B cell (primary cell): ENCODE measurements around the gene AZIN2. TPM values are rescaled to one million over a fixed set of nuclear protein-coding genes. Genes with fewer than 3 reads are reported as not detected.

Source experiments
- ATAC-seq: fragments of 200-7000 bp; cut with Tn5 transposase; one replicate; pipeline ENCODE4 v1.10.0; 2021; ENCODE audit warnings: low read depth, mild to moderate bottlenecking, moderate number of reproducible peaks, moderate library complexity
- CTCF ChIA-PET: fragments of 350-600 bp; sonication (Branson Sonifier 250); formaldehyde crosslinking; loops from one replicate; lab custom pipeline; 2021; ENCODE audit warnings: antibody characterized with exemption, inconsistent platforms; lab: Charles Lee
- POLR2A ChIA-PET: fragments of 350-600 bp; sonication (Branson Sonifier 250); formaldehyde crosslinking; loops from one replicate; lab custom pipeline; 2021; ENCODE audit warnings: antibody characterized with exemption; lab: Charles Lee
- DNase-seq: peaks from one replicate; pipeline ENCODE4 v3.0.0; 2013
- H2AFZ ChIP-seq: 2 replicates; pipeline ENCODE4 v1.6.1; 2012; ENCODE audit warnings: mild to moderate bottlenecking, low read depth, low read length; ENCODE audit not compliant: insufficient read depth, poor library complexity, severe bottlenecking
- H3K27ac ChIP-seq, 2 donors: 1 replicate in 1 of 2; 2 replicates in 1 of 2; pipeline ENCODE4 v1.5.1; 2012 to 2013; ENCODE audit warnings: low read length in 2 of 2, mild to moderate bottlenecking in 2 of 2, moderate library complexity in 1 of 2
- H3K27me3 ChIP-seq, 4 experiments: fragments of 200-600 bp in 1 of 4; sonication (generic) in 1 of 4; replicated peaks in 1 of 4; 1 replicate in 2 of 4; 2 replicates in 2 of 4; pipeline versions ENCODE4 v1.6.1 to v1.7.0; 2013 to 2016; ENCODE audit warnings: low read length in 3 of 4, mild to moderate bottlenecking in 2 of 4, mixed read lengths in 1 of 4, moderate library complexity in 1 of 4; ENCODE audit not compliant: insufficient read depth in 4 of 4, control insufficient read depth in 3 of 4; ENCODE audit errors: control extremely low read depth in 1 of 4
- H3K36me3 ChIP-seq, 2 experiments: replicated peaks in 1 of 2; 1 replicate in 1 of 2; 2 replicates in 1 of 2; pipeline versions ENCODE4 v1.6.1 to v1.7.1; 2013; ENCODE audit warnings: low read length in 1 of 2; ENCODE audit not compliant: insufficient read depth in 2 of 2, control insufficient read depth in 1 of 2; ENCODE audit errors: control extremely low read depth in 1 of 2, extremely low read depth in 1 of 2
- H3K4me1 ChIP-seq, 2 donors: fragments of 200-600 bp in 1 of 2; sonication (generic) in 1 of 2; 1 replicate in 1 of 2; 2 replicates in 1 of 2; pipeline versions ENCODE4 v1.5.1 to v1.6.1; 2013 to 2017; ENCODE audit warnings: low read length in 2 of 2; ENCODE audit not compliant: control insufficient read depth in 2 of 2, insufficient read depth in 2 of 2
- H3K4me2 ChIP-seq: replicated peaks from 2 replicates; pipeline ENCODE3; 2012; ENCODE audit warnings: mild to moderate bottlenecking, low read depth, low read length; ENCODE audit not compliant: poor library complexity, severe bottlenecking
- H3K4me3 ChIP-seq, 5 experiments: fragments of 200-600 bp in 1 of 5; sonication (generic) in 1 of 5; 1 replicate in 3 of 5; 2 replicates in 2 of 5; pipeline versions ENCODE4 v1.5.1 to v1.7.0; 2011 to 2016; ENCODE audit warnings: low read length in 4 of 5, mild to moderate bottlenecking in 4 of 5, low read depth in 2 of 5, control low read depth in 1 of 5, moderate library complexity in 1 of 5; ENCODE audit not compliant: insufficient read depth in 1 of 5; ENCODE audit errors: control extremely low read depth in 1 of 5, extremely low read depth in 1 of 5
- H3K79me2 ChIP-seq: fragments of 200-600 bp; sonication (generic); one replicate; pipeline ENCODE4 v1.6.0; 2016; ENCODE audit warnings: low read length; ENCODE audit not compliant: control insufficient read depth, insufficient read depth
- H3K9ac ChIP-seq: fragments of 200-600 bp; sonication (generic); 2 replicates; pipeline ENCODE4 v1.6.1; 2017; ENCODE audit warnings: mild to moderate bottlenecking, low read length, moderate library complexity
- H3K9me3 ChIP-seq, 3 donors: one replicate each; pipeline versions ENCODE4 v1.6.1 to v1.7.1; 2013; ENCODE audit warnings: low read length in 2 of 3; ENCODE audit not compliant: control insufficient read depth in 2 of 3, insufficient read depth in 1 of 3; ENCODE audit errors: control extremely low read depth in 1 of 3
- H4K20me1 ChIP-seq: 2 replicates; pipeline ENCODE4 v1.6.0; 2012; ENCODE audit warnings: mild to moderate bottlenecking, low read length; ENCODE audit not compliant: insufficient read depth, control insufficient read depth, poor library complexity, severe bottlenecking
- H3K27ac Mint-ChIP-seq: one replicate; pipeline ENCODE4 v1.8.0; 2021; ENCODE audit warnings: mixed read lengths
- H3K27me3 Mint-ChIP-seq: one replicate; pipeline ENCODE4 v1.8.0; 2021; ENCODE audit warnings: mixed read lengths
- H3K4me1 Mint-ChIP-seq: one replicate; pipeline ENCODE4 v1.8.0; 2021; ENCODE audit warnings: mixed read lengths
- H3K4me3 Mint-ChIP-seq: one replicate; pipeline ENCODE4 v1.8.0; 2021; ENCODE audit warnings: mixed read lengths
- H3K9me3 Mint-ChIP-seq: one replicate; pipeline ENCODE4 v1.8.0; 2022; ENCODE audit warnings: mixed read lengths; ENCODE audit not compliant: insufficient read depth
- EZH2 ChIP-seq: IDR thresholded peaks from 2 replicates; pipeline ENCODE4 v1.6.1; 2012; ENCODE audit warnings: borderline replicate concordance, low read depth, mild to moderate bottlenecking, moderate library complexity, low read length; ENCODE audit not compliant: insufficient read depth, poor library complexity, severe bottlenecking
- WGBS: methylation state at CpG from one replicate; pipeline ENCODE4 v1.1.5; 2013; ENCODE audit warnings: missing lambda C conversion rate; ENCODE audit not compliant: insufficient coverage; 5-methylcytosine and 5-hydroxymethylcytosine counted together
- intact Hi-C: fragments of 100-400 bp; cut with micrococcal nuclease; formaldehyde crosslinking; loops from one replicate; pipeline ENCODE4 v1.10.0; 2022
- polyA plus RNA-seq: library from polyadenylated mRNA; depleted of rRNA; stranded (reverse); fragments of >200 nt; gene quantifications from 2 replicates; pipeline ENCODE4 v1.2.3, GENCODE V29; 2012
- total RNA-seq, 2 donors: library from RNA; stranded (reverse); fragments of 120-200 nt in 1 of 2; gene quantifications; 1 replicate in 1 of 2; 2 replicates in 1 of 2; pipeline versions ENCODE4 v1.2.3 to v1.2.4, GENCODE V29; 2013 to 2022
- TF ChIP-seq, protein P1 (sequence below): fragments of 200-600 bp; IDR thresholded peaks from one replicate; pipeline ENCODE4 v1.8.0; 2022; ENCODE audit warnings: antibody characterized with exemption, mild to moderate bottlenecking

The AZIN2 gene
- total and polyA plus RNA-seq, 2 donors (not counting 1 experiment from before 2014, with no cell fraction given): 0.33 to 5.9 TPM

DNA sequence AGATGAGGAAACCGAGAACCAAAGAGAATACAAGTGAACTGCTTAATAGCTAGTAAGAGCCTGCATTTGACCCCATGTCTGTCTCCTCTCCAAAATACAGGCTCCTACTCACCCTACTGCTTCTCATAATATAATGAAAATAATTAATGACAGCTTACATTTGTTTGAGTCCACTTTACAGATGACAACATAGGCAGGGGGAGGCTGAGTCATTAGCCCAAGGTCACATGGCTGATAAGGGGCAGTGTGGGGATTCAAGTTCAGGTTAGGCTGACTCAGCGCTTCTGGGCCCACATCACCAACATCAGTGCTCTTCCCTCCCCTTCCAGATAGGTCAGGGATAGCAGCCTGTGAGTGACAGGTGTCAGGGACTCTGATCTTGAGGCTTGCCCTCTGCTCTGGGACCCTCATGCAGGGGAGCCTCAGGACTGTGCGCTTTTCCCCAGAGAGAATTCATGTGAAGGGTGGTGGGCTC lies 16.2 kb downstream of the AZIN2 start:
- no peak overlapping the region for H3K27ac ChIP-seq
- ChIA-PET POLR2A (no interaction called here), CTCF (interaction anchor here (0.6 to 3.3 kb wide), 4 partner anchors 13 to 184 kb away, joined by 5 to 30 read pairs (median 6); no protein-coding TSS in a partner anchor)
- H3K9ac ChIP-seq: no peak overlapping the region
- no peaks in the 10 kb centered on the region for H3K79me2 ChIP-seq
- peaks cover 4 to 10% of the 10 kb centered on the region in 2 donors for H3K4me1 ChIP-seq
- TF ChIP-seq, protein P1, sequence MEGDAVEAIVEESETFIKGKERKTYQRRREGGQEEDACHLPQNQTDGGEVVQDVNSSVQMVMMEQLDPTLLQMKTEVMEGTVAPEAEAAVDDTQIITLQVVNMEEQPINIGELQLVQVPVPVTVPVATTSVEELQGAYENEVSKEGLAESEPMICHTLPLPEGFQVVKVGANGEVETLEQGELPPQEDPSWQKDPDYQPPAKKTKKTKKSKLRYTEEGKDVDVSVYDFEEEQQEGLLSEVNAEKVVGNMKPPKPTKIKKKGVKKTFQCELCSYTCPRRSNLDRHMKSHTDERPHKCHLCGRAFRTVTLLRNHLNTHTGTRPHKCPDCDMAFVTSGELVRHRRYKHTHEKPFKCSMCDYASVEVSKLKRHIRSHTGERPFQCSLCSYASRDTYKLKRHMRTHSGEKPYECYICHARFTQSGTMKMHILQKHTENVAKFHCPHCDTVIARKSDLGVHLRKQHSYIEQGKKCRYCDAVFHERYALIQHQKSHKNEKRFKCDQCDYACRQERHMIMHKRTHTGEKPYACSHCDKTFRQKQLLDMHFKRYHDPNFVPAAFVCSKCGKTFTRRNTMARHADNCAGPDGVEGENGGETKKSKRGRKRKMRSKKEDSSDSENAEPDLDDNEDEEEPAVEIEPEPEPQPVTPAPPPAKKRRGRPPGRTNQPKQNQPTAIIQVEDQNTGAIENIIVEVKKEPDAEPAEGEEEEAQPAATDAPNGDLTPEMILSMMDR: no peak
- TF ChIP-seq EZH2: no peak
- no peak overlapping the region for H3K4me3 Mint-ChIP-seq
- no peak overlapping the region for H3K27ac Mint-ChIP-seq
- no peak overlapping the region for H3K4me2 ChIP-seq
- no peaks in the 10 kb centered on the region for H3K27me3 Mint-ChIP-seq
- no peaks in the 10 kb centered on the region for H3K9me3 Mint-ChIP-seq
- H2AFZ ChIP-seq: no peak overlapping the region
- intact Hi-C loops: no loop called here
- no peaks in the 10 kb centered on the region for H3K9me3 ChIP-seq
- 100% methylated on average over 1 of the region's 3 CpGs for WGBS
- DNase-seq (no peak), ATAC-seq (no peak)
- H3K36me3 ChIP-seq: no peaks in the 10 kb centered on the region
- H3K4me1 Mint-ChIP-seq: peaks cover 4% of the 10 kb centered on the region
- no peaks in the 10 kb centered on the region for H3K27me3 ChIP-seq
- H3K4me3 ChIP-seq: no peak overlapping the region
- no peaks in the 10 kb centered on the region for H4K20me1 ChIP-seq

DNA sequence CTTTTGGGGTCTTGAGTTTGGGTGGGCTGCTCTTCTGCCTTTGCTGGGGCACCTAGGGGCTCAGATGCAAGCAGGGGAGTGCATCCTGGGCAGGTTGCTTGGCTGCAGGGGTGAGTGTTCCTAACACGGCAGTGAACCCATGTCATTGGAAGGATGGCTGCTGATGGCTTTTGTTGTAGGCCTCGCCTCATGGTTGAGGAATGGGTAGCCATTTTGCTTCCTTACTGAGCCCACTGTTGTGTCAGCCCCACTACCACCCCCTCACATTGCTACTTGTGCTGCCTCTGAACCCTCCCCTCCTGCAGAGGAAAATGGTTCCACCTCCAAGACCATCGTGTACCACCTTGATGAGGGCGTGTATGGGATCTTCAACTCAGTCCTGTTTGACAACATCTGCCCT lies 16.8 kb downstream of the AZIN2 start:
- intact Hi-C loops: no loop called here
- Histone ChIP-seq H3K79me2 (no peaks in the 10 kb centered on the region), H3K4me3 (no peak overlapping the region), H2AFZ (no peak overlapping the region), H3K4me1 (peaks cover 4 to 10% of the 10 kb centered on the region in 2 donors), H3K27me3 (no peaks in the 10 kb centered on the region), H3K36me3 (no peaks in the 10 kb centered on the region), H3K4me2 (no peak overlapping the region), H3K9me3 (no peaks in the 10 kb centered on the region), H3K27ac (no peak overlapping the region), H4K20me1 (no peaks in the 10 kb centered on the region), H3K9ac (no peak overlapping the region)
- Mint-ChIP-seq H3K27me3 (no peaks in the 10 kb centered on the region), H3K4me3 (no peak overlapping the region), H3K9me3 (no peaks in the 10 kb centered on the region), H3K4me1 (peaks cover 4% of the 10 kb centered on the region), H3K27ac (no peak overlapping the region)
- DNase-seq (no peak), ATAC-seq (no peak)
- TF ChIP-seq, protein P1: no peak
- WGBS: 100% methylated on average over 2 of the region's 4 CpGs
- POLR2A ChIA-PET: no interaction called here
- CTCF ChIA-PET: no interaction called here
